Fibroblast of villous mesenchyme (primary cell): ENCODE measurements around the gene ZNF423. TPM values are rescaled to one million over a fixed set of nuclear protein-coding genes. Genes with fewer than 3 reads are reported as not detected.

Source experiments
- DNase-seq: peaks from one replicate; pipeline ENCODE4 v3.0.0-alpha.2; 2010; ENCODE audit warnings: low read depth
- H3K4me3 ChIP-seq: 2 replicates; pipeline ENCODE4 v1.5.1; 2011; ENCODE audit warnings: low read depth, mild to moderate bottlenecking, low read length
- CTCF ChIP-seq: IDR thresholded peaks from 2 replicates; pipeline ENCODE4 v1.5.1; 2012; ENCODE audit warnings: low read depth, mild to moderate bottlenecking, low read length; ENCODE audit not compliant: insufficient read depth
- total RNA-seq: library from RNA; depleted of rRNA; stranded (reverse); fragments of >200 nt; gene quantifications from 2 replicates; pipeline ENCODE4 v1.2.3, GENCODE V29; 2012

Gene ZNF423
- total RNA-seq, 1 donor, result 0.43 TPM

- no peak for DNase-seq
- no peak overlapping the region for H3K4me3 ChIP-seq
- no peak for TF ChIP-seq CTCF
These were observed 180.5 kb downstream of the ZNF423 start for GRCh38 chr16:49675413-49675812.

- no peak overlapping the region for H3K4me3 ChIP-seq
- TF ChIP-seq CTCF, result no peak
- no peak for DNase-seq
These were observed 180.9 kb downstream of the ZNF423 start for GRCh38 chr16:49674990-49675389.

GRCh38 chr16:49674351-49674851, 181.5 kb downstream of the ZNF423 start:
- H3K4me3 ChIP-seq, result no peak overlapping the region
- no peak for DNase-seq

DNA sequence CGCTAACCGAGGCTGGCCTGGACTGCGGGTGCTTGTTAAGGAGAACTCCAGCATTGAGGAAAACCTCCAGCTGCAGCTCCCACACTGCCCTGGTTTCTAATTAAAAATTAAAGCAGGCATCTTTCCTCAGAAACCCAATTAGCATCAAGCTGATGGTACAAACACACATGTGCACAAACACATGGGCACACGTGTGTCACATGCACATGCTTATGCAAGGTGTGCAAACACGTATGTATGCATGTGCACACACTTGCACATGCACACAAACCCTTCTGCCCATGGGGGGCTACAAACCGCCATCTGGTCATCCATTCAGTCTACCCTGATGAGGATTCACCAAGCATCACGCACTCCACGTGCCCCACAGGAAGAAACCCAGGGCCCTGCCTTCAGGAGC, 182.5 kb downstream of the ZNF423 start:
- no peak overlapping the region for H3K4me3 ChIP-seq
- DNase-seq, result no peak
- TF ChIP-seq CTCF, result no peak

More at GRCh38 chr16:49674351-49674851, 181.5 kb downstream of the ZNF423 start:
- no peak for TF ChIP-seq CTCF

DNA sequence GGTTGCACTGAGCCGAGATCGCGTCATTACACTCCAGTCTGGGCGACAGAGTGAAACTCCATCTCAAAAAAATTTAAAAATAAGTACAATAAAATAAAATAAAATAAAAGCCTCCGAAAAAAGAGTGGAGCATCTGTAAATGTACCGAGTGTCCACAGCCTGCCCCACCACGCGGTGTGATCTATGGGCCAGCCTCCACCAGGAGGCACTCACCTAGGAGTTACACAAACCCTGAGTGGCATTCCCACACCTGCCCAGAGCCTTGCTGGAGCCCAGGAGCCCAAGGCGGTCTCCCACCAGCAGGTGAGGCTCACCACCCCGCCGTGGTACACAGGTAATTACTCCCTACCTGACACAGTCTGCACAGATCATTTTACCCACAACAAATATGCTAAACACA, 183.2 kb downstream of the ZNF423 start:
- DNase-seq, result no peak
- no peak for TF ChIP-seq CTCF
- no peak overlapping the region for H3K4me3 ChIP-seq

GRCh38 chr16:49671333-49671732, 184.6 kb downstream of the ZNF423 start:
- TF ChIP-seq CTCF, result no peak
- no peak overlapping the region for H3K4me3 ChIP-seq
- no peak for DNase-seq

DNA sequence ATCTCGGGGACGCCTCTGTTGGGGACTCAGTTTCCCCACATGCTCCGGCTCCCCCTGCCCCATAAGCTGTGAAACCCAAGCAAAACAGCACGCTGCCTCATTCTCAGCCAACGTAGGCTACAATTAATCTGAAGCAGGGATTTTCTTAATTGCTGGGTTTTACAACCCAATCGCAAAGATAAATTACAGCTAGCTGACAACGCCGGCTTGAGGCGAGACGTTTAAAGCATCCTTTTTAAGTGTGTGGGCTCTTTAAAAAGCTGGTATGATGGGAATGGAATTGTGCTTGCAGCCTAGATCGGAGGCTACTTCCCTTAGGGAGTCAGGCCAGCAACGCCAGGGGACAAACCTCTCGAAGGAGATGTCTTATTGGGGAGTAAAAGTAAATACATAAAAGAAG, 185.3 kb downstream of the ZNF423 start:
- no peak for DNase-seq
- no peak overlapping the region for H3K4me3 ChIP-seq
- no peak for TF ChIP-seq CTCF
